Liver (tissue), 9 donors: ENCODE data around the gene TRNAU1AP. TPM values are rescaled to one million over a fixed set of nuclear protein-coding genes. Genes with fewer than 3 reads are reported as not detected.

Experiments used
- DNase-seq: peaks from one replicate; pipeline ENCODE4 v3.0.0-alpha.2; 2017; ENCODE audit warnings: low spot score
- H3K27ac ChIP-seq, 2 donors: one replicate each; pipeline ENCODE4 v1.7.0; 2013; ENCODE audit warnings: inconsistent platforms in 2 of 2, low read length in 2 of 2, control low read depth in 1 of 2, low read depth in 1 of 2, mild to moderate bottlenecking in 1 of 2
- H3K27me3 ChIP-seq, 4 donors: one replicate each; pipeline versions ENCODE4 v1.6.1 to v1.7.0; 2013; ENCODE audit warnings: low read length in 3 of 4, inconsistent platforms in 1 of 4, mild to moderate bottlenecking in 1 of 4, moderate library complexity in 1 of 4; ENCODE audit not compliant: control insufficient read depth in 4 of 4, insufficient read depth in 4 of 4
- H3K36me3 ChIP-seq, 4 donors: one replicate each; pipeline versions ENCODE4 v1.6.1 to v1.7.0; 2013; ENCODE audit warnings: low read length in 3 of 4, mild to moderate bottlenecking in 3 of 4, low read depth in 1 of 4, moderate library complexity in 1 of 4; ENCODE audit not compliant: control insufficient read depth in 4 of 4, insufficient read depth in 3 of 4
- H3K4me1 ChIP-seq, 4 donors: one replicate each; pipeline versions ENCODE4 v1.6.1 to v1.7.0; 2013; ENCODE audit warnings: low read length in 3 of 4, mild to moderate bottlenecking in 3 of 4, moderate library complexity in 1 of 4; ENCODE audit not compliant: control insufficient read depth in 4 of 4, insufficient read depth in 4 of 4
- H3K4me3 ChIP-seq, 3 donors: one replicate each; pipeline versions ENCODE4 v1.6.1 to v1.7.0; 2013; ENCODE audit warnings: low read length in 3 of 3, control low read depth in 1 of 3, low read depth in 1 of 3, mild to moderate bottlenecking in 1 of 3
- H3K9ac ChIP-seq, 2 donors: one replicate each; pipeline ENCODE4 v1.7.0; 2013; ENCODE audit warnings: low read length in 2 of 2, mild to moderate bottlenecking in 2 of 2, moderate library complexity in 2 of 2, control low read depth in 1 of 2, low read depth in 1 of 2
- H3K9me3 ChIP-seq, 4 donors: one replicate each; pipeline versions ENCODE4 v1.6.1 to v1.7.0; 2013; ENCODE audit warnings: low read length in 3 of 4; ENCODE audit not compliant: control insufficient read depth in 4 of 4
- EGR1 ChIP-seq, 2 donors: IDR thresholded peaks; 2 replicates each; pipeline ENCODE4 v1.6.1; 2016 to 2018; ENCODE audit warnings: antibody characterized with exemption in 2 of 2, low read depth in 2 of 2
- FOXA1 ChIP-seq: IDR thresholded peaks from 2 replicates; pipeline ENCODE4 v1.6.1; 2016; ENCODE audit warnings: antibody characterized with exemption
- GABPA ChIP-seq, 2 donors: IDR thresholded peaks in 1 of 2; conservative IDR thresholded peaks in 1 of 2; 2 replicates each; pipeline ENCODE4 v1.6.1; 2016; ENCODE audit warnings: antibody characterized with exemption in 2 of 2, mild to moderate bottlenecking in 1 of 2, moderate library complexity in 1 of 2
- HNF4A ChIP-seq, 2 donors: conservative IDR thresholded peaks; 2 replicates each; pipeline ENCODE4 v1.6.1; 2016; ENCODE audit warnings: antibody characterized with exemption in 2 of 2, mild to moderate bottlenecking in 2 of 2
- HNF4G ChIP-seq: IDR thresholded peaks from 2 replicates; pipeline ENCODE4 v1.6.1; 2016; ENCODE audit warnings: antibody characterized with exemption
- JUND ChIP-seq, 2 donors: IDR thresholded peaks; 2 replicates each; pipeline ENCODE4 v1.6.1; 2016; ENCODE audit warnings: antibody characterized with exemption in 2 of 2
- NR2F2 ChIP-seq: IDR thresholded peaks from 2 replicates; pipeline ENCODE4 v1.6.1; 2016; ENCODE audit warnings: antibody characterized with exemption
- RAD21 ChIP-seq, 2 donors: IDR thresholded peaks; 2 replicates each; pipeline ENCODE4 v1.6.1; 2016; ENCODE audit warnings: antibody characterized with exemption in 2 of 2, mild to moderate bottlenecking in 2 of 2
- RXRA ChIP-seq, 2 donors: IDR thresholded peaks; 2 replicates each; pipeline ENCODE4 v1.6.1; 2017 to 2018; ENCODE audit warnings: antibody characterized with exemption in 2 of 2, mild to moderate bottlenecking in 1 of 2
- SP1 ChIP-seq: IDR thresholded peaks from 2 replicates; pipeline ENCODE4 v1.6.1; 2018; ENCODE audit warnings: antibody characterized with exemption, mild to moderate bottlenecking
- YY1 ChIP-seq: IDR thresholded peaks from 2 replicates; pipeline ENCODE4 v1.6.1; 2016; ENCODE audit warnings: antibody characterized with exemption, mild to moderate bottlenecking
- WGBS: extraction: QIAGEN DNeasy Blood & Tissue Kit; methylation state at CpG from one replicate; pipeline ENCODE4 v1.1.7; 2013; 5-methylcytosine and 5-hydroxymethylcytosine counted together
- polyA plus RNA-seq, 2 donors: library from polyadenylated mRNA; stranded (reverse) in 1 of 2; unstranded in 1 of 2; fragments of 200-250 nt in 1 of 2; fragments of >200 nt in 1 of 2; fragmentation: Nextera tagmentation in 1 of 2; extraction: Ambion mirVana in 1 of 2; gene quantifications; one replicate each; pipeline versions ENCODE4 v1.2.1 to v1.2.3, GENCODE V29; 2013 to 2015
- total RNA-seq, 2 donors: library from RNA; depleted of rRNA; stranded (reverse); fragments of >200 nt; gene quantifications; one replicate each; pipeline ENCODE4 v1.2.3, GENCODE V29; 2014
- TF ChIP-seq, protein P1 (sequence below): fragments of 150-350 bp; IDR thresholded peaks from 2 replicates; pipeline ENCODE4 v1.5.1; 2017; ENCODE audit warnings: improper control_type of control experiment, low read depth, low read length; ENCODE audit not compliant: missing input control
- TF ChIP-seq, protein P2 (sequence below): IDR thresholded peaks from 2 replicates; pipeline ENCODE4 v1.6.1; 2016; ENCODE audit warnings: antibody characterized with exemption, mild to moderate bottlenecking
- TF ChIP-seq, protein P3 (sequence below): IDR thresholded peaks from 2 replicates; pipeline ENCODE4 v1.6.1; 2016; ENCODE audit warnings: antibody characterized with exemption
- donor health status: healthy.
- donor health status: healthy.
- donor health status: healthy.
- donor health status: healthy.
- donor health status: healthy.

Gene TRNAU1AP
- total and polyA plus RNA-seq, 4 donors: 5.6 to 12.0 (median 8.8) TPM

DNA sequence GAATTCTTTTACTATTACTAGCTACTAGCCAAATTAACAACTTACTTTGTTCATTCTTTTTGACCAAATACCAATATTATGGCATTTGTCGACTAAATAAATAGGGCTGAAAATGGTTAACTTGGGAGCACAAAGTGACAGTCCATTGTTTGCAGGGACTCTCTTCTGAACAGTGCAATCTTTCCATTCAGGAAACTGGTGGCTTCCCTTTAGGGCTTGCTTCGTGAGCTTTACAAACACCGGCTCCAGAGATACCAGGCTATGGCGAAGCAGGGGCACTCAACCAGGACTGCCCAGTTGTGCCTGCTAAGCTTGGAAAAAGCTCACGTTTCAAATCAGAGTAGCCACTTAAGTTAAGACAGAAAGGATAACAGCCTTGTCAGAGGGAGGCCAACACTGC, 51.5 kb downstream of the TRNAU1AP start (continued):
- TF ChIP-seq FOXA1: no peak
- TF ChIP-seq EGR1 (IDR thresholded peaks at IDR 0.05; ENCODE audit: low read depth in 2 of 2): no peak
- TF ChIP-seq RAD21 (IDR thresholded peaks at IDR 0.05): no peak

DNA sequence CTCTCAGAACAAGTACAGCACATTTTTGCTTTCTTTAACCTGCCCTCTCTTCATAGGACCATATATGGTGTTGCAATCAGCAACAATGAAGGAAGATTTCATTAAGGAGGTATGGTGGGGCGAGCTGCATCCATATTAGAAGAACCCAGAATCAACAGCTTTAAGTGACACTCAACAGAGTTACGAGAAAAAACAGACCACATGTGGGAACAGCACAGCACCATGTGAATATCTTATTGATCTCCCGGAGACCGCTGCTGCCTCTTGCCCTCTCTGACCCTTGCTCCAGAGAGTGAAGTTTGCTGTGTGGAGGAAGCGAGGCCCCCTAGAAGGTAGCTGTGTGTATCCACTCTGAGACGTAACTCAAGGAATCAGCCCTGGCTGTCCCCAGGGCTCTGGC, 52.1 kb downstream of the TRNAU1AP start:
- Histone ChIP-seq H3K4me3 (no peak overlapping the region), H3K36me3 (peaks cover 19 to 44% (median 24%) of the 10 kb centered on the region in 4 donors), H3K9me3 (no peaks in the 10 kb centered on the region), H3K9ac (no peak overlapping the region), H3K4me1 (no peaks in the 10 kb centered on the region), H3K27ac (no peak overlapping the region), H3K27me3 (no peaks in the 10 kb centered on the region)
- DNase-seq: no peak
- WGBS: 90% methylated on average over 6 of the region's 6 CpGs
- TF ChIP-seq NR2F2 (no peak), GABPA (IDR thresholded peaks at IDR 0.05 in 1 of 2, conservative IDR thresholded peaks at IDR 0.05 in 1 of 2) (no peak), JUND (IDR thresholded peaks at IDR 0.05) (no peak)
- TF ChIP-seq, protein P1, sequence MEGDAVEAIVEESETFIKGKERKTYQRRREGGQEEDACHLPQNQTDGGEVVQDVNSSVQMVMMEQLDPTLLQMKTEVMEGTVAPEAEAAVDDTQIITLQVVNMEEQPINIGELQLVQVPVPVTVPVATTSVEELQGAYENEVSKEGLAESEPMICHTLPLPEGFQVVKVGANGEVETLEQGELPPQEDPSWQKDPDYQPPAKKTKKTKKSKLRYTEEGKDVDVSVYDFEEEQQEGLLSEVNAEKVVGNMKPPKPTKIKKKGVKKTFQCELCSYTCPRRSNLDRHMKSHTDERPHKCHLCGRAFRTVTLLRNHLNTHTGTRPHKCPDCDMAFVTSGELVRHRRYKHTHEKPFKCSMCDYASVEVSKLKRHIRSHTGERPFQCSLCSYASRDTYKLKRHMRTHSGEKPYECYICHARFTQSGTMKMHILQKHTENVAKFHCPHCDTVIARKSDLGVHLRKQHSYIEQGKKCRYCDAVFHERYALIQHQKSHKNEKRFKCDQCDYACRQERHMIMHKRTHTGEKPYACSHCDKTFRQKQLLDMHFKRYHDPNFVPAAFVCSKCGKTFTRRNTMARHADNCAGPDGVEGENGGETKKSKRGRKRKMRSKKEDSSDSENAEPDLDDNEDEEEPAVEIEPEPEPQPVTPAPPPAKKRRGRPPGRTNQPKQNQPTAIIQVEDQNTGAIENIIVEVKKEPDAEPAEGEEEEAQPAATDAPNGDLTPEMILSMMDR: no peak

DNA sequence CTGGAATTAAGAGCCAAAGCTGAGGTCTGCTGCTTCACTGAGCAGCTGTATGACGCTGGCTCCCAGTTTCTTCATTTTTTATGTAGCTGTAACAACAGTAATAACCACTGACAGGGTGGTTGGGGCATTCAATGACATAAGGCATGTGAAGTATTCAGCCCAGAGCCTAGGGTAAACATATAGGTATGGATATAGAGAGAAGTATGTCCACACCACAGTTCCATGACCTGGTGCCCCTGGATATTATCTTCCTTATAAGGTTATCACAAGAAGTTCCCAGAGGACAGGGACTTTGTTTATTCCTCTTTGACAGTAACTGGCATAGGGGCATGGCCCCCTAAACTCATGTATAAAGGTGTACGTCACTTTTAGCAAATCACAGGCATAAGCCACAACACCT, 53.9 kb downstream of the TRNAU1AP start:
- Histone ChIP-seq H3K27me3 (no peaks in the 10 kb centered on the region), H3K9me3 (no peaks in the 10 kb centered on the region), H3K4me3 (no peak overlapping the region), H3K4me1 (no peaks in the 10 kb centered on the region), H3K27ac (no peak overlapping the region), H3K36me3 (peaks cover 22 to 48% (median 27%) of the 10 kb centered on the region in 4 donors), H3K9ac (no peak overlapping the region)
- TF ChIP-seq RAD21 (IDR thresholded peaks at IDR 0.05): no peak
- TF ChIP-seq, protein P2, sequence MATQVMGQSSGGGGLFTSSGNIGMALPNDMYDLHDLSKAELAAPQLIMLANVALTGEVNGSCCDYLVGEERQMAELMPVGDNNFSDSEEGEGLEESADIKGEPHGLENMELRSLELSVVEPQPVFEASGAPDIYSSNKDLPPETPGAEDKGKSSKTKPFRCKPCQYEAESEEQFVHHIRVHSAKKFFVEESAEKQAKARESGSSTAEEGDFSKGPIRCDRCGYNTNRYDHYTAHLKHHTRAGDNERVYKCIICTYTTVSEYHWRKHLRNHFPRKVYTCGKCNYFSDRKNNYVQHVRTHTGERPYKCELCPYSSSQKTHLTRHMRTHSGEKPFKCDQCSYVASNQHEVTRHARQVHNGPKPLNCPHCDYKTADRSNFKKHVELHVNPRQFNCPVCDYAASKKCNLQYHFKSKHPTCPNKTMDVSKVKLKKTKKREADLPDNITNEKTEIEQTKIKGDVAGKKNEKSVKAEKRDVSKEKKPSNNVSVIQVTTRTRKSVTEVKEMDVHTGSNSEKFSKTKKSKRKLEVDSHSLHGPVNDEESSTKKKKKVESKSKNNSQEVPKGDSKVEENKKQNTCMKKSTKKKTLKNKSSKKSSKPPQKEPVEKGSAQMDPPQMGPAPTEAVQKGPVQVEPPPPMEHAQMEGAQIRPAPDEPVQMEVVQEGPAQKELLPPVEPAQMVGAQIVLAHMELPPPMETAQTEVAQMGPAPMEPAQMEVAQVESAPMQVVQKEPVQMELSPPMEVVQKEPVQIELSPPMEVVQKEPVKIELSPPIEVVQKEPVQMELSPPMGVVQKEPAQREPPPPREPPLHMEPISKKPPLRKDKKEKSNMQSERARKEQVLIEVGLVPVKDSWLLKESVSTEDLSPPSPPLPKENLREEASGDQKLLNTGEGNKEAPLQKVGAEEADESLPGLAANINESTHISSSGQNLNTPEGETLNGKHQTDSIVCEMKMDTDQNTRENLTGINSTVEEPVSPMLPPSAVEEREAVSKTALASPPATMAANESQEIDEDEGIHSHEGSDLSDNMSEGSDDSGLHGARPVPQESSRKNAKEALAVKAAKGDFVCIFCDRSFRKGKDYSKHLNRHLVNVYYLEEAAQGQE: no peak
- no peak for TF ChIP-seq GABPA (IDR thresholded peaks at IDR 0.05 in 1 of 2, conservative IDR thresholded peaks at IDR 0.05 in 1 of 2)
- DNase-seq: no peak
- 95% methylated on average over 2 of the region's 2 CpGs for WGBS

DNA sequence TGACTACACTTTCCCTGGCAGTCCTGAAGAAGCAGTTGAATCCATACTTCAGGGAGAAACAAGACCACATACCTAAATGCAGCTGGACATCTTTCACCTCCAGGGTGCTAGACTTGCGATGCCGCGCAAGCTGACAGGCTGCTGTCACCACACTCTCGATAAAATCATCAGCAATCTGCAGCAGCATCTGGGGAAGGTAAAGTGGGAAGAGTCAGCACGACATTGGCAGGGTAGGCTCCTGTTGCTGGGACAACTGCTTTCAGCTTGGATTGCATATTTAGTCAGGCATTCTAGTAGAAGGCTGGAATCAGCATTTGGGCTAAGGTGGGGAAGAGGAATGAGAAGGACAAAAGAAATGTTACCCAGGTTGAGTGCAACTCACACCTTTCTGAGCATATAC, 60.3 kb downstream of the TRNAU1AP start:
- TF ChIP-seq, protein P3, sequence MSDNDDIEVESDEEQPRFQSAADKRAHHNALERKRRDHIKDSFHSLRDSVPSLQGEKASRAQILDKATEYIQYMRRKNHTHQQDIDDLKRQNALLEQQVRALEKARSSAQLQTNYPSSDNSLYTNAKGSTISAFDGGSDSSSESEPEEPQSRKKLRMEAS: no peak
- TF ChIP-seq HNF4A (conservative IDR thresholded peaks at IDR 0.05) (no peak), RAD21 (IDR thresholded peaks at IDR 0.05) (no peak), HNF4G (no peak), YY1 (no peak), EGR1 (IDR thresholded peaks at IDR 0.05; ENCODE audit: low read depth in 2 of 2) (no peak), RXRA (IDR thresholded peaks at IDR 0.05) (no peak), JUND (IDR thresholded peaks at IDR 0.05) (no peak), FOXA1 (no peak), SP1 (no peak)
- TF ChIP-seq, protein P2: no peak
- TF ChIP-seq, protein P1: no peak
- Histone ChIP-seq H3K4me1 (no peaks in the 10 kb centered on the region), H3K9me3 (no peaks in the 10 kb centered on the region), H3K27me3 (no peaks in the 10 kb centered on the region), H3K36me3 (peaks cover 16 to 46% (median 26%) of the 10 kb centered on the region in 4 donors), H3K27ac (no peak overlapping the region), H3K4me3 (no peak overlapping the region), H3K9ac (no peak overlapping the region)
- DNase-seq: no peak
- WGBS: 97% methylated on average over 5 of the region's 5 CpGs
